Measurements from ENCODE around the gene TMEM109. TPM values are rescaled to one million over a fixed set of nuclear protein-coding genes. Genes with fewer than 3 reads are reported as not detected.

TMEM109 gene, protein sequence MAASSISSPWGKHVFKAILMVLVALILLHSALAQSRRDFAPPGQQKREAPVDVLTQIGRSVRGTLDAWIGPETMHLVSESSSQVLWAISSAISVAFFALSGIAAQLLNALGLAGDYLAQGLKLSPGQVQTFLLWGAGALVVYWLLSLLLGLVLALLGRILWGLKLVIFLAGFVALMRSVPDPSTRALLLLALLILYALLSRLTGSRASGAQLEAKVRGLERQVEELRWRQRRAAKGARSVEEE
- total RNA-seq (2014; rRNA removed; shearing (Covaris generic)), result 27.2 and 38.1 TPM in 2 replicates
- 21.3 and 24.5 TPM in 2 replicates for polyA plus RNA-seq (2014; cell fraction: nucleus; rRNA removed)

DNA sequence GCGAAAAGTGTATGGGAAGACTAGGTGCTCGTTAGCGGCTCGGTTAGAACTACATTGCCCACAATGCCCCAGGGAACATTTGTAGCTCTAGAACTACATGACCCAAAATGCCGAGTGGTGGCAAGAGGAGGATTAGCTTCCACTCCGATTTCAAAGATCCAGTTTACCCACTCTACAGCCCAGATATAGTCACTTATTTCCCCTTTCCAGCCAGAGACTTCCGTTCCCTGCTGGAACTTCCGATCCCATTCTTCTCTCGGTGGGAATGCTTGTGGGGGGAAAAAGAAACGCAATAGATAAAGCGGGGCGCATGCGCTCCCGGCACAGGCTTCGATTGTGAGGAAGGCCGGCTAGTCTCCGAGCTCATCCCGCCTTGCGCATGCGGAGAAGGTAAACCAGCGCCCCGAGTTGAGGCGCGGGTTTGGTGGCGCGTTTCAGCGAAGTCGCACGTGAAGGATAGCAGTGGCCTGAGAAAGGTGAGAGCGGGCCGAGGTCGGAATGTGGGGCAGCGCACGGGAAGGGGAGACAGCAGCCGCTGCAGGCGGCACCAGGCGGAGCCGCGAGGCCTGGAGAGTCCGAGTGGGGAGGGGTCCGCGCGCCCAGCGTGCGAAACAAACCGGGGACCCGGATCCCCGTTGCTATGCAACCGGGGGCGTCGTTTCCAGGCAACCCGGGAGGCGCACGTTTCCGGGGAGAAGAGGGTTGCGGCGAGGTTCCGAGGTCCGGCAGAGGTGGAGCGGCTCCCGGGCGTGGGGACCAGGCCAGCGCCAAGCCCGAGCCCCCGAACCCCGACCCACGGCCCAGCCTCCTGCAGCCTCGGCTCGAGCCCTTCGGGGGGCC, at the start of gene TMEM109:
TSS of gene TMEM109 (plus strand) at position 366 of the 840 bp plus-strand sequence. CDS start 5,536 bp downstream, outside the sequence.
- peak; percentile 80 for DNase-seq (ENCODE audit: extremely low read depth, low read depth)

DNA sequence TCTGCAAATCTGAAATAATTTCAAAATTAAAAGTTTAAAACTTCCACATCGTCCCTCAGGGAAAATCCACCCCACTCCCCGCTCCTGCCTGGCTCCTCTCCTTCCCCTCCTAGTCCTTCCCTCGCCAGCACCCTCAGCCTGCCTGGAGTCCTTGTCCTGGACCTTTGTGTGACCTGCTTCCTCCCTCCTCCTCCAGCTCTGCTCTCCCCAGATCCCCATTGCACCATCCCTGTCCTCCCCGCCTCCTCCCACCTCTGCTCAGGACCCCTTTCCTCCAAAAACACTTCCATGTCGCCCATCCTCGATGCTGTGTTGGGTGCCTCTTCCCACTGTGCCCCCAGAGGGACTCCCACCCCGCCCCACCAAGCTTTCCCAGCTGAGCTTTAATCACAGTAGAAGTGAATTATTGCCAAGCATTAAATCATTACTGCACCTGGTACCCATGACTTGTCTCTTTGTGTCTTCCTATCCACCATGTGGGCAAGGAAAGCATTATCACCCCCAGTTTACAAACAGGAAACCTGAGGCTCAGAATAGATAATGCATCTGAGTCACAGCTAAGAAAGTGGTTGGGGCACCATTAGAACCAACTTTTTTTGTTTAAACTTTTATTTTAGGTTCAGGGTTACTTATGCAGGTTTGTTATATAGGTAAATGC, 49.0 kb upstream of the TMEM109 start:
- no peak for DNase-seq (ENCODE audit: extremely low read depth, low read depth)

DNA sequence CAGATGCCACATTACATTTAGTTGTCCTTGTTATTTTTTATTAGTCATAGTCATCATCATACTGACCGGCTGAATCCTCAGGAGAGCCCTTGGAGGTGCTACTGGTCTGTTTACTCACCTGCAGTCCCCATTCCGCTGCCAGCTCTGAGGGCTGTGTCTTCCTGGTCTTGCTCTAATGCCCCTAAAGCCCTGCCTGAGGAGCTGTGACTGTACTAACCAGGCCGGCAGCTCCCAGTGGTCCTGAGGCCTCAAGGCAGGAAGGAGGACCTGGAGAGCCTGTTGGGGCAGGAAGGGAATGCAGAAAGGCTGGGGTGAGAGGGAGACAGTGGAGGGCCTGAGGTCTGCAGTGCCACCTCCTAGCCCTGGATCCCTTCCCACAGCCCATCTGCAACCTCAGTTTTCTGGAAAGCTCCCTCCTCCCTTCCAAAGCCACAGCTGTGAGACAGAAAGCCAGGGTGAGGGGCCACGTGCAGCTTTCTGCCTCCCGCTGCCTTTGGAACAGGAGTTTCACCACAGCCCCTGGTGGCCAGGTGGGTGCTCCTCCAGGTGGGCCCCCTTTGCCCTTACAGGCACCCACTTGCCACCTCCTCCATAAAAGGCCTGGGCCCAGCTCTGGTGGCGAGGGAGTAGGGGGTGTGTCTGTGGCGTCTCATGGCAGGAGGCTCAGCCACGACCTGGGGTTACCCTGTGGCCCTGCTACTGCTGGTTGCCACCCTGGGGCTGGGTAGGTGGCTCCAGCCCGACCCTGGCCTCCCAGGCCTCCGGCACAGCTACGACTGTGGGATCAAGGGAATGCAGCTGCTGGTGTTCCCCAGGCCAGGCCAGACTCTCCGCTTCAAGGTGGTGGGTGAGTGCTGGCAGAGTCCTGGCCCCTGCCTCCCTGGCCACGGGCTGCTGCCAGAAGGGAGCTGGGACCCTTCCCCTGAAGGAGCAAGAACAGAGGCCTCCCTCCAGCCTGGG, 46.8 kb upstream of the TMEM109 start, which contains the start of gene ZP1:
TSS of gene ZP1 (plus strand) at position 632 of the 960 bp plus-strand sequence. CDS start at position 652, 20 bp downstream.
- no peak for DNase-seq (ENCODE audit: extremely low read depth, low read depth)

DNA sequence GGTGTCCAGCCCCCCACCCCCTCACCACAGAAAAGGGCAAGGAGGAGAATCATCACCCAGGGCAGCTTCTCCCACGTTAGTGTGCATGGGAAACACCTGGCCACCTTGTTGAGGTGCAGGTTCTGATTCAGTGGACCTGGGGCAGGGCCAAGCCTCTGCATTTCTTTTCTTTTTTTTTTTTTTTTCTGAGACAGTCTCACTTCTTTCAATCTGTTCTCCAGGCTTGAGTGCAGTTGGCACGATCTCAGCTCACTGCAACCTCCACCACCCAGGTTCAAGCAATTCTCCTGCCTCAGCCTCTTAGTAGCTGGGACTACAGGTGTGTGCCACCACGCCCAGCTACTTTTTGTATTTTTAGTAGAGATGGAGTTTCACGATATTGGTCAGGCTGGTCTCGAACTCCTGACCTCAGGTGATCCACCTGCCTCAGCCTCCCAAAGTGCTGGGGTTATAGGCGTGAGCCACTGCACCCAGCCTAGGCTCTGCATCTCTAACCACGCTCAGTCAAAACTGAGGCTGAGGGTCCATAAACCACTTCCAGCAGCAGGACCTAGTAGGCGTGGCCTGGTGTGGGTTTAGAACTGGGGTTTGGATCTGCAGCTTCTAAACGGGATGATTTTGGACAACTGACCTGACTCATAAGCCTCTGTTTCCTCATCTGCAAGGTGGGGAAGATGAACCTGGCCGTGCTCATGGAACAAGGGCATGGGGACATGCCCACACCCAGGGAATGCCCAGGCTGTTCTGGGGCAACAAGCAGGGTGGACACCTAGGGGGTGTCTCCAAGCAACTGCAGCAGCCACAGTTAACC, 45.9 kb upstream of the TMEM109 start:
- no peak for DNase-seq (ENCODE audit: extremely low read depth, low read depth)

DNA sequence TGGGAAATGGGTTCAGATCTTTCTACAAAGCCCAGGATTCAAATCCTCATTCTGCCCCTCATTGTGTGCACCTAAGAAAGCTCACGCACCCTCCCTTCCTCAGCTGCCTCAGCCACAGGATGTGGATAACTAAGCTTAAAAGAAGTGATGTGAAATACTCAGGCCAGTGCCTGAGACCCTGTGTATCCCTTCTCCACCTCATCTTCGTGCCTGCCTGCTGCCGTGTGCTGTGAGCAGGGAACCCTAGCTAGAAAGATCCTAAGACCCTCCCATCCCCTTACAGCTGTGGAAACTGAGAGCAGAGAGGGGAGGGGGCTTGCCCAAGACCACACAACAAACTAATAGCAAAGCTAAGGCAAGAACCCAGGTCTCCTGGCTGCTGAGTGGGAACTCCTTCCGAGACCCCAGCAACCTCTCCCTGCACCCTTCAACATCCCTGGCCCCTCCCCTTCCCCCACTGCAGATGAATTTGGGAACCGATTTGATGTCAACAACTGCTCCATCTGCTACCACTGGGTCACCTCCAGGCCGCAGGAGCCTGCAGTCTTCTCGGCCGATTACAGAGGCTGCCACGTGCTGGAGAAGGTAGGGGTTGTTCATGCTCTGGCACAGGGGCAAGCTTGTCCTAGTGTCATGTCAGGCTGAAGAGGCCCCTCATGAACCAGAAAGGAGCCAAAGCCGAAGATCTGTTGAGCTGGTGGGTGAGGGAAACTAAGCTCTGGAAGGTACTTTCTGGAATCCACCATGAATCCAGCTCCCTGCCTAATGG, 45.1 kb upstream of the TMEM109 start:
- no peak for DNase-seq (ENCODE audit: extremely low read depth, low read depth)

DNA sequence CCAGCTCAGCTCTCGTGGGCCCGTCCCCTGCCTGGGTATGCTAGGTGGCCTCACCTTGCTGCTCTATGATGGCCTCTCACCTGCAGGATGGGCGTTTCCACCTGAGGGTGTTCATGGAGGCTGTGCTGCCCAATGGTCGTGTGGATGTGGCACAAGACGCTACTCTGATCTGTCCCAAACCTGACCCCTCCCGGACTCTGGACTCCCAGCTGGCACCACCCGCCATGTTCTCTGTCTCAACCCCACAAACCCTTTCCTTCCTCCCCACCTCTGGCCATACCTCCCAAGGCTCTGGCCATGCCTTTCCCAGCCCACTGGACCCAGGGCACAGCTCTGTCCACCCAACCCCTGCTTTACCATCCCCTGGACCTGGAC, 44.5 kb upstream of the TMEM109 start:
- DNase-seq (ENCODE audit: extremely low read depth, low read depth), result no peak

DNA sequence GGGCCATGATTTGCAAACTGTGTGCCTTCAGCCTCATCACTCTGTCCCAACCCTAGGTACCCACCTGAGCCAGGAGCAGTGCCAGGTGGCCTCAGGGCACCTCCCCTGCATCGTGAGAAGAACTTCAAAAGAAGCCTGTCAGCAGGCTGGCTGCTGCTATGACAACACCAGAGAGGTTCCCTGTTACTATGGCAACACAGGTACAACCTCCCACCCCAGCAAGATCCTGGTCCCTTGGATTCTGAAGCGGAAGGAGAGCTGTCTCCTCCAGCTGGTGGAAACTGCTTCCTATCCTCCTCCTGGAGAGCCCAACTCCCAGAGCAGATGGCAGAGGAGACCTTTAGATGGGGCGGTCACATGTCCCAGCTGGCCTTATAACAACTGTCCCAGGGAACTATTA, 43.7 kb upstream of the TMEM109 start:
- DNase-seq (ENCODE audit: extremely low read depth, low read depth), result no peak

DNA sequence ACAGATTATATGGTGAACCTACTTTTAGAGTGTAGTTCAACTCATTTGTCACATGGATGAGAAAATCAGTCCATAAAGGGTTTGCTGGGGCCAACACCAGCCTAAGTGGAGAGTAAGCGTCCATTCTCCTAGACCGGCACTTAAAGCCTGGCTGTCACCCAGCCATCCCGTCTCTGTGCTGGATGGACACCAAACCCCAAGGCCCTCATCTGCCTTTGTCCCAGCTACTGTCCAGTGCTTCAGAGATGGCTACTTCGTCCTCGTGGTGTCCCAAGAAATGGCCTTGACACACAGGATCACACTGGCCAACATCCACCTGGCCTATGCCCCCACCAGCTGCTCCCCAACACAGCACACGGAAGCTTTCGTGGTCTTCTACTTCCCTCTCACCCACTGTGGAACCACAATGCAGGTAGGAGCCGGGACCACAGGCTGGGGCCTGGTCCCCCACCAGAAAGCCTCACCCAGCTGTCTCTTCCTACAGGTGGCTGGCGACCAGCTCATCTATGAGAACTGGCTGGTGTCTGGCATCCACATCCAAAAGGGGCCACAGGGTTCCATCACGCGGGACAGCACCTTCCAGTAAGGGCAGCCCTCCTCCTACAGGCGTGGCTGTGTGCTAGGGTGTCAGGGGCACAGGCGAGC, 43.1 kb upstream of the TMEM109 start:
- DNase-seq (ENCODE audit: extremely low read depth, low read depth), result no peak

DNA sequence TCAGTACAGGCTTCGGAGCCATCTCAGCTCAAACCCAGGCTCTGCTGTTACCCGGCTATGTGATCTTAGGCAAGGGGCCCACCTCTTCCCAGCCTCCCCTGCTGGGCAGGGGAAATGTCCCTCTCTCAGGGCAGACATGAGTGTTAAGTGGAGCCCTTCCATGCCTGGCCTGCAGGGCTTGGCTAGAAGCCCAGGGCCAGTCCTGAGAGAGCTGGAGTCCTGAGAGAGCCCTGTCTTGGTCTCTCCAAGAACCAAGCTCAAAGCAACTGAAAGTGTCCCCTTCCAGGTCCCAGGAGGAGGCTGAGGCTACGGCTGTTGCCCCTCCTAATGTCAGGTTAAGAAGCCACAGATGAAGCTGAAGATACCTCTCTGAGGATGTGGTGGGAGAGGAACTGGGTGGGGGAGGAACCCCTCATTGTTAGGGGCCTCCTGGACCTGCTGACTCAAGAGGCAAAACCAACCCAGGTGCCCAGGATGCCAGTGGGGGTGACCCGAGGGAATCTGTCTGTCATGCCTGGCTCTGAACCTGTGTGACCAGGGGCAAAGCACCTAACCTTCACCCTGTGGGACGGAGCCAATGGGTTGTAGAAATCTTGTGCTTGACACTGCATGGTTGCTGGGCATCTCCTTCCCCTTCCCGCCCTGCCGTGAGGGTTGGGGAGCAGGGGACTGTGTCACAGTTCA, 42.4 kb upstream of the TMEM109 start:
- DNase-seq (ENCODE audit: extremely low read depth, low read depth), result no peak

DNA sequence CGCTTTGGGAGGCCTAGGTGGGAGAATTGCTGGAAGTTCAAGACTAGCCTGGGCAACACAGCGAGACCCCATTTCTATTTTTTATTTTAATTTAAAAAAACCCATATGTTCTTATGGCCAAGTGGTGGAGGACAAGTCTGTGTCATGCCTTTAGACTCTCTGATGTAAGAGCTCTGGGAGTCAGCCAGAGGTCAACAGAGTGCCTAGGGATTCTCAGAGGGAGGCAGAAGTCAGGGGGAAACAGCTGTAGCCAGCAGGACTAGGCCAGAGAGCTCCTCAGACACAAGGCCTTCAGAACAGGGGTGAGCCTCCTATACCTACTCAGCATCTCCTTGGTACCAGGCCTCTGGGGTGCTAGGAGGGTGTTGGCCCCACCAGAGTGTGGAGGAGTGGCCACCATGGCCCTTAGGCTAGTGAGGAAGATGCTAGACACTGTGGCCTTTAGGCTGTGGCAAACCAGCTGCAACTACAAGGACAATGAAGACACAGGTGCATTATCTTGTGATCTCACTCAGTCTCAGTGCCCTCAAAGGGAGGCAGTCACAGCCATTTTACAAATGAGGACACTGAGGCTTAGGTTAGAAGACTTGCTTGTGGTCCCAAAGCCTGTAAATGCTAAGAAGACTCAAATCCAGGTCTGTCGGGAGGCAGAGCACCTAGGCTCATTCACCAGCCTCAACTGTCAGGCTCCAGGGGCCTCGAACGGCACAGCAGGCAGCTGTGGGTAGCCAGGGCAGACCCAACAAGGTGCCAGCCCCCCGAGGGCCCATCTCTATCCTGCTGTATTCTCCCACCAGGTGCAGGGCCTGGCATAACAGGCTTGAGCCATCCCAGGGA, 41.6 kb upstream of the TMEM109 start:
- no peak for DNase-seq (ENCODE audit: extremely low read depth, low read depth)

DNA sequence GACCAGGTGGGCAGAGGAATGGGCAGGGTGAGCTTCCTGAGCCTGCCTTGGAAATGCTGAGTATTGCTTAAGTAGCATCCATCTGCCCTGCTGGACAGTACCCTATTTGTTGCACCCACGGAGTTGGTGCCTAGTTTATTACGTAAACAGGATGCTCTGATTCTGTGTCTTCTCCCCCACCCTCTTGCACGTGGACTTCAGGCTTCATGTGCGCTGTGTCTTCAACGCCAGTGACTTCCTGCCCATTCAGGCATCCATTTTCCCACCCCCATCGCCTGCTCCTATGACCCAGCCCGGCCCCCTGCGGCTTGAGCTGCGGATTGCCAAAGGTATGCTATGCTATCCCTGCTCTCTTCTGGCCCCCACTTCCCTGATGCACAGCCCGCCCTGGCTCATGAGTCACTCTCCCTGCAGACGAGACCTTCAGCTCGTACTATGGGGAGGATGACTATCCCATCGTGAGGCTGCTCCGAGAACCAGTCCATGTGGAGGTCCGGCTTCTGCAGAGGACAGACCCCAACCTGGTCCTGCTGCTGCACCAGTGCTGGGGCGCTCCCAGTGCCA, 40.9 kb upstream of the TMEM109 start:
- DNase-seq (ENCODE audit: extremely low read depth, low read depth), result no peak

DNA sequence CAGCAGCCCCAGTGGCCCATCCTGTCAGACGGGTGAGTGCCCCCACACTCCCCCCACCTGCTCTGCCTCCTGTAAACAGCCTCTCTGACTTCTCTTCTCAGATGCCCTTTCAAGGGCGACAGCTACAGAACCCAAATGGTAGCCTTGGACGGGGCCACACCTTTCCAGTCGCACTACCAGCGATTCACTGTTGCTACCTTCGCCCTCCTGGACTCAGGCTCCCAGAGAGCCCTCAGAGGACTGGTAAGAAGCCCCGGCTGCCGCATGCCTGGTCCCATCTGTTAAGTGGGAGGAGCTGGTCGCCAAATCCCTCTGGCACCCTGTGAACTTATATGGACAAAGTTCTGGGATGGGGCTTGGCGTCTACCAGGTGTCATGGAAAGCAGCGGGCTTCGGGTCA, 40.4 kb upstream of the TMEM109 start:
- no peak for DNase-seq (ENCODE audit: extremely low read depth, low read depth)

DNA sequence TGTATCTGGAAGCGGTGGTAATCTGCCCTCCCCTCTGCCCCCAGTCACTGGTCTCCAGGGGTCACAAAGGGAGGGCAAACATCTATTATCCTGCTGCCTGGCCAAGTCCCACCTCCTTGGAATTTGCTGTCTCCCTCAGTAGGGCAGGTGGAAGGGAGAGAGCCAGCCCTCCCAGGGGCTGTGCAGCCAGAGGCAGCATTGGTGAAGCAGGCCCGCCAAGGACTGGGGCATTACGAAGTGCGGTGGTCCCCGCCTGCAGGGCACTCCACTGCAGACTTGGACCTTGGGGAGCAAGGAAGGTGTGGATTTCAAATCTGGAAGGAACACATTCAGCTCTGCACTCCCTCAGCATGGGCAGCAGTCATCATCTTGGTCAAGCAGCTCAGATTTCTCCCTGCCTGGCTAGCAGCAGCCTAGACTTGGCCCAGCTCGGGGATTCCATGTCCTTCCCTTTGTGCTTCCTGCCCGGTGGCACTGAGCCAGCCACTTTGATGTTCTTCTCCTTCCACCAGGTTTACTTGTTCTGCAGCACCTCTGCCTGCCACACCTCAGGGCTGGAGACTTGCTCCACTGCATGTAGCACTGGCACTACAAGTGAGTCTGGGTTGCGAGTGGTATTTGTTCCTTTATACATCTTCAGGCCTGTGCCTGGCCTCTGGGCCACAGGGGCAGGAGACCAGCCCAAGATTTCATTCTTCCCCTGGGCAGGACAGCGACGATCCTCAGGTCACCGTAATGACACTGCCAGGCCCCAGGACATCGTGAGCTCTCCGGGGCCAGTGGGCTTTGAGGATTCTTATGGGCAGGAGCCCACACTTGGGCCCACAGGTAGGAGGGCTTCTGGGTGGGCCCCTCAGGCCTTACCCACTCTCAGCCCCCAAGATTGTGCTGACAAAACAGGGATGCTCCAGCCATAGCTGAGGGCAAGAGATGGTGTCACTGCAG, 39.3 kb upstream of the TMEM109 start:
- no peak for DNase-seq (ENCODE audit: extremely low read depth, low read depth)

DNA sequence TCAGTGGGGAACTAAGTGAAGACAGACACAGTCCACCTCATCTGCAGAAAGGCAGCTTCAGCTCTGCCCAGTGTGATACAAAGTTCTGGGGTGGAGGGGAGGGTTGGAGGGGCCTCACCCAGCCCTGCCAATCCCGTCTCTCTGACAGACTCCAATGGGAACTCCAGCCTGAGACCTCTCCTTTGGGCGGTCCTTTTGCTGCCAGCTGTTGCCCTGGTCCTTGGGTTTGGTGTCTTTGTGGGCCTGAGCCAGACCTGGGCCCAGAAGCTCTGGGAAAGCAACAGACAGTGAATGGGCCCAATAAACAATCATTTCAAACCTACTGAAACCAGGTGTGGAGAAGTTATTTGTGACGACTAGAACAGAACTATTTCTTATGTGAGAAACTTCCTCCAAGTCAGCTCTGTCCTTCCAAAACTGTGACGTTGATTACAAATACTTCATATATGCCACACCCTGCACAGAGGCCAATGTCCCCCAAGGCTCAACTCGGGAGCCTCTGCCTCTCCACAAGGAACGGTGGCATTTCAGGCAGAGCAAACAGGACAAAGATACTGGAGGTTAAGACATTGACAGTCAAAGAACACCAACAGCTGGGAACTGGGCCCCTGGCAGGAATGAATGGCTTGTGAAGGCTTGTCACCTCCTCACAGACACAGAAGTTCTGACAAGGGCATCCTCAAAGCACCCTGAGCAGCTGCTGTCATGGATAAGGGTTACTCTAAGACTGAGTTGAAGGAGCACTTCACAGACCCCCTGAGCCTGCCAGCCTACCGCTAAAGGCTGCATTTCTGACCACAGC, 38.4 kb upstream of the TMEM109 start:
- DNase-seq (ENCODE audit: extremely low read depth, low read depth), result no peak

DNA sequence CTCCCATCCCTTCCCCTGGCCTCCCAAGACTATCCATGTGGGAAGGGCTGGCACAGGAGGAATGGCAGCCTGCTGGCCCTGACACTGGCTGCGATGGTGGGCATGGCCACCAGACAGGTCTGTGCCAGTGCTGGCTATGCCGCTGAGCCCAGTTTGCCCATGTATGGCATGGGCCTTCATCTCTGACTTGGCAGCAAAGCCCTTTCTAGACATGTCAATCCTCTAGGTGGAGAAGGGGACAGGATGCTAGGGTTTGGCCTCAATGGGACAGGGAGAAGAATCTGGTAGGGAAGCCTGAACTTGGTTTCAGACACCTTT, 37.8 kb upstream of the TMEM109 start:
- no peak for DNase-seq (ENCODE audit: extremely low read depth, low read depth)

Data from NCI-H460 (cell line).